C4-2B (cell line): ENCODE data around the gene KLHDC4.

Experiments used
- ZFX ChIP-seq: fragments of 450-650 bp; IDR thresholded peaks from 2 replicates; pipeline ENCODE4 v1.6.1; 2017
- TF ChIP-seq, protein P1 (sequence below): fragments of 450-650 bp; conservative IDR thresholded peaks from 2 replicates; pipeline ENCODE4 v1.5.1; 2017; ENCODE audit warnings: mild to moderate bottlenecking

DNA sequence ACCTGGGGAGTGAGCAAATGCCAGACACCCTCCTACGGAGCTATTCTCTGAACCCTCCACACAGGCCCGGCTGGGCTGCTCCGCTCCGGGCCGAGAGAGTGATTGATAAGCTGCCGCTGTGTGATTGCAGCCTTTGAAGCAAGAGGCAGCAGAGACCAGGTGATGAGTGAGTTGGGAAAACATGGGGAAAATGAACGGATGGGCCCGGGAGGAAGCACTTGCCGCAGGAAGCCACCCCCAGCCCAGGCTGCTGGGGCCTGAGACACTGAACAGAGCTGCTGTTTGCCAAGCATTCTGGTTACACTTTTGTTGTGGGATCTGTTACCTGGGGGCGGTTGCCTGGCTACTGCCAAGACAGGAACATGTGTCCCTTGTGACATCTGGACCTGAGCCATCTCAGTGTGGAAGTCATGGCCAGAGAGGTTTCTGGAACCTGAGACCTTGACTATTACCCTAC, 46.4 kb upstream of the KLHDC4 start:
- TF ChIP-seq, protein P1, sequence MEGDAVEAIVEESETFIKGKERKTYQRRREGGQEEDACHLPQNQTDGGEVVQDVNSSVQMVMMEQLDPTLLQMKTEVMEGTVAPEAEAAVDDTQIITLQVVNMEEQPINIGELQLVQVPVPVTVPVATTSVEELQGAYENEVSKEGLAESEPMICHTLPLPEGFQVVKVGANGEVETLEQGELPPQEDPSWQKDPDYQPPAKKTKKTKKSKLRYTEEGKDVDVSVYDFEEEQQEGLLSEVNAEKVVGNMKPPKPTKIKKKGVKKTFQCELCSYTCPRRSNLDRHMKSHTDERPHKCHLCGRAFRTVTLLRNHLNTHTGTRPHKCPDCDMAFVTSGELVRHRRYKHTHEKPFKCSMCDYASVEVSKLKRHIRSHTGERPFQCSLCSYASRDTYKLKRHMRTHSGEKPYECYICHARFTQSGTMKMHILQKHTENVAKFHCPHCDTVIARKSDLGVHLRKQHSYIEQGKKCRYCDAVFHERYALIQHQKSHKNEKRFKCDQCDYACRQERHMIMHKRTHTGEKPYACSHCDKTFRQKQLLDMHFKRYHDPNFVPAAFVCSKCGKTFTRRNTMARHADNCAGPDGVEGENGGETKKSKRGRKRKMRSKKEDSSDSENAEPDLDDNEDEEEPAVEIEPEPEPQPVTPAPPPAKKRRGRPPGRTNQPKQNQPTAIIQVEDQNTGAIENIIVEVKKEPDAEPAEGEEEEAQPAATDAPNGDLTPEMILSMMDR = no peak
- TF ChIP-seq ZFX = no peak
